HG02642 (cell line): ENCODE data around the gene PLAAT4.
A peak's percentile ranks its signal among the peaks of the same experiment; 100 is the strongest.
"Not testable (repeated sequence)": the region's sequence is repeated elsewhere in the genome, so short reads cannot be mapped to it uniquely, and the experiment has no call there.

Source experiments
- ATAC-seq: cut with Tn5 transposase; IDR thresholded peaks from one replicate; pipeline ENCODE4 v1.9.1; 2021; ENCODE audit warnings: mild to moderate bottlenecking; ENCODE audit not compliant: unreplicated experiment, poor library complexity

Gene PLAAT4

DNA sequence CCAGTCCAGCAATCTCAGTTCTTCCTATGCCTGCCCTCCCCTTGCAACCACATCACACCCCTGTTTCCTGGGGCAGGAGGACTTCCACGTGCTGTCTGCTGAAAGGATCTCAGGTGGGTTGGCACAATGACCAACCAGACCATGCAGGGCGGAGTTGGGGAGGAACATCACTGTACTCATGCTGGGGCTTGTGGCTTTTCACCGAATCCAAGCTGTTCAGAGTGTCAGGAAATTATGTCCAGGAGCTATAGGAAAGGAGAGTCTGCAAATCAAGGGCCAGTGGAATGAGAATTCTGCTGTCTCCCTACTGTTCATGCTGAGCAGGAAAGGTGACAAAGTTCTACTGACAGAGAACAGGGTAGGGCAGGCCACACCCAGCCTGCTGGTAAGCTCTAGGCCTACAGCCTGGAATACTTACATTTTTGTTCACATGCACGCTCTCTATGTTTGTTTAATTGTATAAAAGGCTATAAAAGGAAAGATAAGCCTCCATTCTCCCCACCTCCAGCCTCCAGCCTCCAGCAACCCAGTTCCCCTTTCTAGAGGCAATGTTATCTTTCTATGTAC lies 28.3 kb downstream of the PLAAT4 start:
- no peak for ATAC-seq

DNA sequence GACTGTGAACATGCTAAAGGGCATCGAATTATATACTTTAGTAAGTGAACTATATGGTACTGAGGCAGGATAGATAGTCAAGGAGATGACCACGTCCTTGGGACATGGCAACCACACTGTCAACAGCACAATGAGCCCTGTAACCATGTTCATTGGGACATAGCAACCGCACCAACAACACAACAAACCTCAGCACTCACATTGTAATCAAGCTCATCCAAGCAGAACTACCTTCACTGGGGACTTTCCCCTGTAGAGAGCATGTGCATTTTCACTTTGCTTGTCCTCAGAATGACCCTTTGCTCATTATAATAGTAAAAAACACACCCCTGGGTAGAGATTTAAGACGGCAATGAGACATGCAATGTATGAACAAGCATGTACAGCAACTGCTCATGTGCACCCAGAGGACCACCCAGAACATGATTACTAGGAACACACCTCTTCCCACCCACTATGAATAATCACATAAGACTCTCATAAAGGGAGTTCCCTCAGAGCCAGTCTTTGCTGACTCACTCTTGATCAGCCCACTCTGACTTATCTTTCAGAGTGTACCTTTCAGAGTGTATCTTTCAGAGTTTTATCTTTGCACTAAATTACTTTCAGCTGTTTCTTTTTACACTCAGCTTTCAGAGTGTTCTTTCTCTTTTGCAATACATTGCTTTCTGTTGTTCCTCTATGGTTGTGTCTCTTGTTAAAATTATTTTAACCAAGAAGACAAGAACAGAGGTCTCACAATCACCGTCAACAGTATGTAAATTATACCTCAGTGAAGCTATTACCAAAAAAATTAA lies 30.6 kb downstream of the PLAAT4 start:
- ATAC-seq: peak; percentile 71

DNA sequence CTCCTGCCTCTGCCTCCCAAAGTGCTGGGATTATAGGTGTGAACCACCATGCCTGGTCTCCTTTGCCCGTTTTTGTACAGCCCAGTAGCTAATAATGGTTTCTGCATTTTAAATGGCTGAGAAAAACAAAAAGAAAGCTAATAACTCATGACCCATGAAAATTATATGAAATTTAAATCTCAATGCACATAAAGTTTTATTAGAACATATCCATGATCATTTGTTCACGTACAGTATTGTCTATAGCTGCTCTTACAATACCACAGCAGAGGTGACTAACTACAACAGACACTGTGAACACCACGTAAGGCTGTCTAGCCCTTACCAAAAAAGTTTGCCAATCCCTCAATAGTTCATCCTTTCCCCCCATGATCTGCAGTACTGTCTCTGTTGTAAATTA lies 33.0 kb downstream of the PLAAT4 start:
- ATAC-seq: no peak

DNA sequence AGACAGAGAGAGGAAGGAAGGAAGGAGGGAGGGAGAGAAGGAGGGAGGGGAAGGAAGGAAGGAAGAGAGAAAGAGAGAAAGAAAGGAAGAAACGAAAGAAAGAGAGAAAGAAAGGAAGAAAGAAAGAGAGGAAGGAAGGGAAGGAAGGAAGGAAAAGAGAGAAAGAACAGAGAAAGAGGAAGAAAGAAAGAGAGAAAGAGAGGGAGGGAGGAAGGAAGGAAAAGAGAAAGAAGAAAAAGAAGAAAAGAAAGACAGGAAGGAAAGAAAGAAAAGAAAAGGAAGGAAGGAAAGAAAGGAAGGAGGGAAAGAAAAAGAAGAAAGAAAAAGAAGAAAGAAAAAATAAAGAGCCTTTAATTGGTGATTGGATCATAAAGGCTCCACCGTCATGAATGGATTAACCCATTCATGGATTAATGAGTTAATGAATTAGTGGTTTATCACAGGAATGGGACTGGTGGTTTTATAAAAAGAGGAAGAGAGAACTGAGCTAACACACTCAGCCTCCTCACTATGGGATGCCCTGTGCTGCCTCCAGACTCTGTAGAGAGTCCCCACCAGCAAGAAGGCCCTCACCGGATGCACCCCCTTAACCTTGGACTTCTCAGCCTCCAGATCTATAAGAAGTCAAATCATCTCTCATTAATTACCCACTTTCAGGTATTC lies 35.5 kb downstream of the PLAAT4 start:
- ATAC-seq: no peak

DNA sequence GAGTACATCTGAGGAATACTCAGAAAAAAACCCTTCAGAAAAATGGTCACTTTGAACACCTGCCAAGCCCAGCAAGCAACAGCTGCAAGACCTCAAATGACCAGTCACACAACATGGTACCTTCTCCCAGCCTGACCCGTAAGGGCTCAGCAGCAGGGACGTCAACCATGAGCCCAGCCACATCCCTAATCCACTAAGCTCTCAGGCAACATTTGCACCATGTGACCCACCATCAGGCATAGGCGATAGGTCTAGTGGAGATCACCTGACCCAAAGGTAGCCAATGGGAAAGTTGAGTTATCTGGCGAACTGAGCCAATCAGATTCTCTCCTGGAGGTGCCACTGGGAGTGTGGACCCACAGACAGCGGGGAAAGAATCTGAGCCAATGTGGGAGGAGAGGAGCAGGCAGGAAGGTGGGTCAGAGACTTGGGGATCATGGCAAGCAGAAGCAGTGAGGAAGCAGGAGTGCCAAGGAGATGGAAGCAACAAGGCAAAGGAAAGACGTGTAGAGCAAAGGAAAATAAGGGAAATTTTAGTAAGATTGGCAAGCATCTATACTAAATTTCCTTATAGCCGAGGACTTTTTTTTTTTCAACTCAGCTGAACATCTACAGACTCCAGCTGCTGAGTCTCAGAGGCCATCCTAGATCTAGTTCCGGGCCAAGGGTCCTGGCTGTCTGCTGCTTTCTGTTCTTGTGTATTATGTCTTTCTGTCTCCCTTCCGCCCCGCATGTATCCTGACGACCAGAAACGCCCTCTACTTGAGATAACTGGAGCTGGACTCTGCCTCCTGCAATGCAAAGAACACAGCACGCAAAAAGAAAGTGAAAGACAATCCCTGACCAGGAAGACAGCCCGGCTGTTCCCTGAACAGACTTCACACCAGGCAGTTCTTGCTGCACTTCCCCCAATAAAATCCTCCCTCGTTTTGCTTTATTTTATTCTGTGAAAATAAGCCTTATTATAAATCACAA lies 37.6 kb downstream of the PLAAT4 start:
- ATAC-seq: no peak

DNA sequence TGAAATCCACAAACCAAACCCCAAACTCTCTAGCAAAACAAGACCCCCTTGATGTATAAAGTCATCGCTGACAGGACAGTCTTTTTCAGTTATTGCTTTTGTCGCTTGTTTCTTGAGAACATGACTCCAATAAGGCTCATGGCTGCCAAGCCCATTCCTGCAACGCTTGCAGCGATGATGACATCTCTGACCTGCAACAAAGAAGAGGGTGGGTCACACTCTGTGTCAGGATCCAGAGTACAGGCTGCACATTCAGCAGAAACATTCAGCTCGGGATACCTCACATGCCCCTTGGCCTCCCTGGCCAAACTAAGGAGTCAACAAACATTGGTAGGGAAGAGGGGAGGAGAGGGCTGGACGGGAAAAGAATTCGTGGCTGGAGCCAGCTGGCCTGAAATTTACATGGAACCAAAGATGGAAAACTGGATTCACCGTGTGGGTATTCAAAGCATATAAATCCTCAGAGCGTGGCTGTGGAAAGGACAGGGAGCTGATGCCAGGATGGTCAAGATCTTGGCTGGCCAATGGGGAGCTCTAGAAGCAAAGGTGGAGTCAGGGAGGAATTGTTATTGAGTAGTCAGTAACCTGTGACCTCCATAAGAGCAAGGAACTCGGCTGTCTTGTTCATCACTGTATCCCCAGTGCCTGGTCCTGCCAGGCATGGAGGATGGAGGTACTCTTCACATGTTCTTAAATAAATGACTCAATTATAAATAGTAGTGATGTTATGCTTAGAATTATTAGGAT lies 38.4 kb downstream of the PLAAT4 start:
- no peak for ATAC-seq

DNA sequence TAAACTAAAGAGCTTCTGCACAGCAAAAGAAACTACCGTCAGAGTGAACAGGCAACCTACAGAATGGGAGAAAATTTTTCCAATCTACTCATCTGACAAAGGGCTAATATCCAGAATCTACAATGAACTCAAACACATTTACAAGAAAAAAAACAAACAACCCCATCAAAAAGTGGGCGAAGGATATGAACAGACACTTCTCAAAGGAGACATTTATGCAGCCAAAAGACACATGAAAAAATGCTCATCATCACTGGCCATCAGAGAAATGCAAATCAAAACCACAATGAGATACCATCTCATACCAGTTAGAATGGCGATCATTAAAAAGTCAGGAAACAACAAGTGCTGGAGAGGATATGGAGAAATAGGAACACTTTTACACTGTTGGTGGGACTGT lies 42.3 kb downstream of the PLAAT4 start:
- ATAC-seq: not testable (repeated sequence)

DNA sequence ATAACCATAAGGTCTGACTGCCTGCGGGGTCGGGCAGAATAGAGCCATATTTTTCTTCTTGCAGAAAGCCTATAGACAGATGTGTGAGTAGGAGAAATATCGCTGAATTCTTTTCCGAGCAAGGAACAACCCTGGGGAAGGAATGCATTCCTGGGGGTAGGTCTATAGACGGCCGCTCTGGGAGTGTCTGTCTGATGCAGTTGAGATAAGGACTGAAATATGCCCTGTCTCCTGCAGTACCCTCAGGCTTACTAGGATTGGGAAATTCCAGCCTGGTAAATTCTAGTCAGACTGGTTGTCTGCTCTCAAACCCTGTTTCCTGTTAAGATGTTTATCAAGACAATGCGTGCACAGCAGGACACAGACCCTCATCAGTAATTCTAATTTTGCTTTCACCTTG lies 44.6 kb downstream of the PLAAT4 start:
- not testable (repeated sequence) for ATAC-seq

DNA sequence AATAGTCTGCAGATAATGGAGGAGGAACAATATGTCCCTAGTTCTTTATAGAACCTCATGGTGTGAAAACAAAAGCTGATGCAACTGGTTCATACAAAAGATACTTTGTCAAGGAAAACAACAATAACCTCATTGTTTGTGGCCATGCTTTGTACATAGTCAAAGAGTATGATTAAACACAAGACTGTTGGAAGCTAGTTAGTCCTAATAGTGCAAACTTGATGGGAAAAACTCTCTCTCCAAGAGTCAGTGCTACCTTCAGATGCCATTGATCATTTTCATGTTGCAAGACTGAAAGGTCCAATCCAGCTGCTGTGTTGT lies 46.7 kb downstream of the PLAAT4 start:
- no peak for ATAC-seq

DNA sequence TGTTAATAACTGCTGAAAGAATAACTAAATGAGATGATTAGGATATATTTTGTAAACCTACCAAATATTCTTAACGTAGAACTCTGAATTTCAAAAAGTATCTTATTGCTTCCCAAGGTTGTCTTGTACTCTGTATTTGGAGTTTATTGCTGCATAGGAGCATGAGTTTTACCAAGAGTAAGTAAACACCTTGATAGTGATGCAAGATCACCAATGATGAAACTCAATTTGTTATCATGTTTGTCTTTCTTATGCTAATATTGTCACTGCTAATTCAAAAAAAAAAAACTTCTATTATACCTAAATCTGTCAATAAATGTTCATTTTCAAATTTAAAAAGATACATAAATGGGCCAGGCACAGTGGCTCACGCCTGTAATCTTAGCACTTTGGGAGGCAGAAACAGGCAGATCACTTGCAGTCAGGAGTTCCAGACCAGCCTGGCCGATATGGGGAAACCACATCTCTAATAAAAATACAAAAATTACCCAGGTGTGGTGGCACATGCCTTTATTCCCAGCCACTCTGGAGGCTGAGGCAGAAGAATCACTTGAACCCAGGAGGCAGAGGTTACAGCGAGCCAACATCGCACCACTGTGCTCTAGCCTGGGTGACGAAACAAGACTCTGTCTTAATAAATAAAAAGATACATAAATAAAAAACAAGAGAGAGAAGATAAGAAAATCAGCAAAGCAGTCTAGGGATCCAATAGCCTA lies 50.0 kb downstream of the PLAAT4 start:
- no peak for ATAC-seq

DNA sequence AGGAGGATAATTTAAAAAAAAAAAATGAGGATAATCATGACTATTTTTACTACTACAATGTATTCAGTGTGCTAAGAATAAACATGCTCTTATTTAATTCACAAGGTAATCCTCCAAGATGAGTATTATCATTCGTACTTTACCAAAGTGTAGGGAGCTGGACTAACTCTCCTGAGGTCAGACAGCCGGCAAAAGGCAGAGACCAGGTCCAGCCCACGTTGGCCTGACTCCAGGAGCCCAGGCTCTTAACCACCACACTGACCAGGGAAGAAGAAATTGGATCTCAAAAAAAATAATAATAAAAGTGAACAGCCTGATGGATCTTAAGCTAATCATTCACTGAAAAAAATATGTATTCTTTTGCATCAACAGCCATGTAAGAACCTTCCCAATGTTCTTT lies 52.4 kb downstream of the PLAAT4 start:
- no peak for ATAC-seq

DNA sequence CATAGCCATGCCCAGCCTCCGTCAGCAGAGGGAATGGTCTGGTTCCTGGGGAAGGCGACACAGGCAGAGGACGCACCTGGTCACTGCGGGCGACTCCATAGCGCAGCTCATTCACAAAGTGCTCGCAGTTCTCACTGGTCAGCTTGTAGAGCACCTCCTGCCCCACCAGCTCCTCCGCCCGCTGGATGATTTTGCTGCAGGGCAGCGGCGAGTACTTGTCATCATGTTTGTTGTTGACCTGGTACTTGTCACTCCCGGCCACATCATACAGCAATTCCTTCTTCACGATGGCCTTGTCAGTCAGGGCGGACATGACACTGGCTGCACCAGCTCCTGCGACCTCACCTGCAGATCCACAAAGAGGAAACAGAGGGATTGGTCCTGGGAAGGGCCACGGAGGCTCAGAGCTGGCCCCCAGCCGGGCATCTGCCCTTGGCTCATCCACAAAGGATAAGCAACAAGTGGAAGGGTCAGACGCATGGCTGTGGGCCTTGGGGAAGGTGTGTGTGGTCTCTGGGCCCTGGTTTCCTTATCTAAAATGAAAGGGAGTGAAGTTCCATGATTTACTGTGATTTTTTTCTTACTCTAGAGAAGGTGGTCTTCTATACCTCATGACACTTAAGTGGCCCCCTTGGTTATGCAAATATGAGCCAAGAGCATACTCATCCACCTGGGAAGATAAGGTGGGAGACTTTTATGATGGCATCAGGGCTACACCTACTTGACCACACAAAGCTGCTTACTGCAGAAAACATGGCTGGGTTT lies 53.6 kb downstream of the PLAAT4 start:
- no peak for ATAC-seq

DNA sequence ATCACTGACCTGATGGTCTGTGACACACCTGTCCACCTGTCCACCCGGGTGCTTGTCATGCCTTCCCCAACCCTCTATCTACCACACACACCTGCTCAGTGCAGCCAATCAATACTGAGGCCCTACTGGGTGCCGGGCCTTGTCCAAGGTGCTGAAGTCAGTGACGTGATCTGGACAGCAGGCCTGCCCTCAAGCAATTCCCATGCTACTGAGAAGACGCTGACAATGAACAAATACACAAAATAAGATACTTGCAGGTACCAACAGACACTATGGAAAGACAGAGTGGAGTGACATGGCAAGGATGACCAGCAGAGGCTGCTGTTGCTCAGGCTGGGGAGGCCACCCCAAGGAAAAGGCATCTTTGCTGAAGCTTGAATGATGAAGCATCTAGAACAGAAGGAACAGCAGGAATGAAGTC lies 56.4 kb downstream of the PLAAT4 start:
- ATAC-seq: no peak

DNA sequence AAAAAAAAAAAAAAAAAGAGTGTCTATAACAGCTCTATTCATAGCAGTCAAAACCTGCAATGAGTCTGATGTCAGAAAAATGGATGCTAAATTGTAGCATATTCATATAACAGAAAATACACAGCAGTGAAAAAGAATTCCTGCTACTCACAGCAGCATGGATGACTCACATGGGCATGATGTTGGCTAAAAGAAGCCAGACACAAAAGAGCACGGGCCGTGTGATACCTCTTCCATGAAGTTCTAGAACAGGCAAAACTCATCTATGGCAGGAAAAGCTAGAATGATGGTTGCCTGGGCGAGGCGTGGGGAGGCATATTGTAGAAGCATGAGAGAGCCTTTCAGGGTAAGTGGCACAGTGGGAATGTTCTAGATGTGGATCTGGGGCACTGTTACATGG lies 58.7 kb downstream of the PLAAT4 start:
- no peak for ATAC-seq
